ENCODE measurements around the gene TFF1.

The TFF1 gene

DNA sequence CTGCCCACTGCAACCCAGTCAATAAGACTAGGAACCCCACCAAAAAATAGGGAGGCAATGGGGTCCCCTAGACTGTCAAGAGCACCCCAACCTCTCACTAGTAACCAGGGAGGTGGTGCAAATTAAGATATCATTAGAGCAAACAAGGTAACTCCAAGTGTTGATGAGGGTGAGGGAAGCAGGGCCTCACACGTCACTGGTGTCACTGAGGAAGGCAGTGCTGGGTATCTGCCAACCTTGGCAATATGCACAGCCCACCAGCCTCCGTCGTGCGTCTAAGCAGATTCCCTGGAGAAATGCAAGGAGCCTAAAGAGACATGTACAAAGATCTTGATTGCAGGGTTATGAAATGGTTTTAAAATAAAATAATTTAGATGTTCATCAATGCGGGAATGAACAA lies 41.1 kb upstream of the TFF1 start:
- Histone ChIP-seq H3K36me3 (no peaks in the 10 kb centered on the region), H3K27me3 (ENCODE audit: insufficient read depth, low read depth, severe bottlenecking) (no peaks in the 10 kb centered on the region), H3K27ac (no peak overlapping the region), H3K4me3 (ENCODE audit: low read depth, low read length) (no peak overlapping the region), H3K9me3 (ENCODE audit: severe bottlenecking) (no peaks in the 10 kb centered on the region)
- TF ChIP-seq, protein P1, sequence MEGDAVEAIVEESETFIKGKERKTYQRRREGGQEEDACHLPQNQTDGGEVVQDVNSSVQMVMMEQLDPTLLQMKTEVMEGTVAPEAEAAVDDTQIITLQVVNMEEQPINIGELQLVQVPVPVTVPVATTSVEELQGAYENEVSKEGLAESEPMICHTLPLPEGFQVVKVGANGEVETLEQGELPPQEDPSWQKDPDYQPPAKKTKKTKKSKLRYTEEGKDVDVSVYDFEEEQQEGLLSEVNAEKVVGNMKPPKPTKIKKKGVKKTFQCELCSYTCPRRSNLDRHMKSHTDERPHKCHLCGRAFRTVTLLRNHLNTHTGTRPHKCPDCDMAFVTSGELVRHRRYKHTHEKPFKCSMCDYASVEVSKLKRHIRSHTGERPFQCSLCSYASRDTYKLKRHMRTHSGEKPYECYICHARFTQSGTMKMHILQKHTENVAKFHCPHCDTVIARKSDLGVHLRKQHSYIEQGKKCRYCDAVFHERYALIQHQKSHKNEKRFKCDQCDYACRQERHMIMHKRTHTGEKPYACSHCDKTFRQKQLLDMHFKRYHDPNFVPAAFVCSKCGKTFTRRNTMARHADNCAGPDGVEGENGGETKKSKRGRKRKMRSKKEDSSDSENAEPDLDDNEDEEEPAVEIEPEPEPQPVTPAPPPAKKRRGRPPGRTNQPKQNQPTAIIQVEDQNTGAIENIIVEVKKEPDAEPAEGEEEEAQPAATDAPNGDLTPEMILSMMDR (IDR thresholded peaks at IDR 0.05; ENCODE audit: low read depth, low read length): no peak
- DNase-seq: no peak

DNA sequence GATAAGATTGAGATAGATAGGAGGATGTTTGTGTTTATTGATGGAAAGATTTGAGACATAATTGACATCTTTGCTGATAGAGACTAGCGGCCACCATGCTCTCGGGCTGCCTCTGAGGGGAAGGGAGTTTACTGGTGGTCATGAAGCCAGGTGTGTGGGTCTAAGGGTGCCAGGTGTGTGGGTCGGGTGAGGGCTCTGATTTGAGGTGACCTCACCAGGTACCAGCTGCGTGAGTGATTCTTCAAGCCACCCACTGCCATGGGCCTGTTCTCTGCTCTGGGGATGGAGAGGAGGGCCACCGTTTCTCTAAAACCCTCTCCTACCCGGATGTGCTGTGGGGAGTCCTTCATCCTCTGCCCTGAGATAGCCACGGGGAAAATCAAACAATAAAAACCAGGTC lies 40.5 kb upstream of the TFF1 start:
- TF ChIP-seq, protein P1 (IDR thresholded peaks at IDR 0.05; ENCODE audit: low read depth, low read length): no peak
- Histone ChIP-seq H3K27me3 (ENCODE audit: insufficient read depth, low read depth, severe bottlenecking) (no peaks in the 10 kb centered on the region), H3K36me3 (no peaks in the 10 kb centered on the region), H3K9me3 (ENCODE audit: severe bottlenecking) (peaks cover 2% of the 10 kb centered on the region), H3K27ac (no peak overlapping the region), H3K4me3 (ENCODE audit: low read depth, low read length) (no peak overlapping the region)
- DNase-seq: no peak

DNA sequence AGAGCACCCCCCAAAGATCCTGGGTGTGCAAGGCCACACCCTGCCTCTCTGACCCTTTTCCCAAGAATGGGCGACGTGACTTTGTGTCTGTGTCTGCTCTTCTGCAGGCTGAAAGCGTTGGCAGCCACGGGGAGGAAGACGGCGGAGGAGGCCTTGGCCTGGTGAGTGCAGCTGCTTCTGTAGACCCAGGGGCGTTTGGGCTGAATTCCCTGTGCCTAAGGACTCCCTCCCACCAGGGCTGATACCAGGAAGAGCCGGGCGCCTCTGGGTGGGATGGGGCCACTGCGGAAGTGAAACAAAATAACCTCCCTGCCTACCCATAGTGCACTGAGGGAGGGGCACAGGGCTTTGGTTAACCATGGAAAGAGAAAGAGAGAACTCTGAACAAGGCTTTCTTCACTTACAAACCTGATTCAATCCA lies 39.9 kb upstream of the TFF1 start:
- no peaks in the 10 kb centered on the region for H3K36me3 ChIP-seq
- no peak for DNase-seq
- H3K9me3 ChIP-seq (ENCODE audit: severe bottlenecking): peaks cover 8% of the 10 kb centered on the region
- no peak overlapping the region for H3K27ac ChIP-seq
- H3K4me3 ChIP-seq (ENCODE audit: low read depth, low read length): no peak overlapping the region
- no peaks in the 10 kb centered on the region for H3K27me3 ChIP-seq (ENCODE audit: insufficient read depth, low read depth, severe bottlenecking)
- TF ChIP-seq, protein P1 (IDR thresholded peaks at IDR 0.05; ENCODE audit: low read depth, low read length): no peak

DNA sequence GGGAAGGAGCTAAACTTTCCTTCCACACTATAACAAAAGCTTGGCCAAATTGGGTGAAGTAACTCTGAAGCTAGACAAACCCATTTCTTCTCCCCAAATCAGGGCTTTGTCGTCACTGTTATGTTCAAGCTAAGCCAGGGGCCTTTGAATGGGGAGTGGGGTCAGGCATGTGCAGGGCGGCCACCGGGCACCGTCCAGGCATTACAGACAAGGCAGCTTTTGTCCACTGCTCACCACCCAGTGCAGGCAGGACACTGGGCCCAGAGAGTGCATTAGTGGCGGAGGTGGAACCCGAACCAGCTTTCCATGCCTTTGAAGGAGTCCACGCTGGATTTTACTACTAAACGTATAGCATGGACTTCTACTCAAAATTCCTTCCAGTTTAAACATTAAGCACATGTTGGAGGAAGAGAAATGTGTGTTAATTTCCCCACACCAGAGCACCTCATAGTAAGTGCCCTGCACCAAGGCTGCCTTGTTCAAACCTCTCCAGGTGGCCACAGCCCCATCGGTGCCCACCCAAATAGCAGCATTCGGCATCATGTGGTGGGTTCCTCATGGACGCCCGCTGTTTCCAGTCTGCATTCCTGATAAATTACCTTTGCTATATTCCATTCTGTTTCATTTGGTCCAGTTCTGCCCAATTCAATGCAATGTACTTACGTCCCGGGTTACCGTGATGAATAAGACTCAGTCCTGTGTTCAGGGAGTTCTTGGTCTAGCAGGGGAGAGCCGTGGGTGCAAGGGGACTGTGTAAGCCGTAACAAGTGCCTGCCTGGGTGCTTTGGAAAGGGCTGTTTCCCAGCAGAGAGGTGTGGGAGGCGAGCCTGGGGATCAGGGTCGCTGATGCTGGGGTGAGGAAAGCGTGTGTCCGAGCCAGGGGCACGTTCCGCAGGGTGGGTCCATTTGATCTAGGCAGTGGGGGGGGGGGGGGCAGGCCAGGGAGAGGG lies 39.0 kb upstream of the TFF1 start:
- DNase-seq: no peak
- no peaks in the 10 kb centered on the region for H3K27me3 ChIP-seq (ENCODE audit: insufficient read depth, low read depth, severe bottlenecking)
- no peak overlapping the region for H3K27ac ChIP-seq

DNA sequence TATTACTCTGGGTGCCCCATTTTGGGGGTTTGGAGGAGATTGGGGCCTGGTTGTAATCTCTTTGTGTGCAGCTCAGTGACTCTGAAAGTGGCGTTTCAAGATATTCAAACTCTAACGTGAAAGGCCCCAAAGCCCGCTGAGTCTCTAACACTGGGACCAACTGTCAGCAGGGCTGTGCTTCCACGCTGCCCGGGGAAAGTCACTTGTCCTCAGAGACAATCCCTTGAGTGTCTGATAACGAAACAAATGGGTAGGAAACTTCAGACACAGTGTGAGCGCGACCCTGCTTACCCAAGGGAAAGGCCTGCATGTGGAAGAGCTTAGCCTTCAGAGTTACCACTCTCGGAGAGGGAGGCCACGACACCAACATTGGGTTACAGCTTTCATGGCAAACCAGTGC lies 38.2 kb upstream of the TFF1 start:
- Histone ChIP-seq H3K27ac (no peak overlapping the region), H3K27me3 (ENCODE audit: insufficient read depth, low read depth, severe bottlenecking) (no peaks in the 10 kb centered on the region), H3K4me3 (ENCODE audit: low read depth, low read length) (no peak overlapping the region), H3K9me3 (ENCODE audit: severe bottlenecking) (peaks cover 8% of the 10 kb centered on the region), H3K36me3 (no peaks in the 10 kb centered on the region)
- DNase-seq: no peak
- TF ChIP-seq, protein P1 (IDR thresholded peaks at IDR 0.05; ENCODE audit: low read depth, low read length): no peak

More for the DNA sequence above, 39.0 kb upstream of the TFF1 start:
- H3K9me3 ChIP-seq (ENCODE audit: severe bottlenecking): peaks cover 8% of the 10 kb centered on the region
- no peak overlapping the region for H3K4me3 ChIP-seq (ENCODE audit: low read depth, low read length)
- TF ChIP-seq, protein P1 (IDR thresholded peaks at IDR 0.05; ENCODE audit: low read depth, low read length): no peak
- H3K36me3 ChIP-seq: no peaks in the 10 kb centered on the region

Data from WERI-Rb-1 (cell line).